Measurements from ENCODE around the gene ZXDC. TPM values are rescaled to one million over a fixed set of nuclear protein-coding genes. Genes with fewer than 3 reads are reported as not detected.

ZXDC gene
- total and polyA plus RNA-seq, 7 donors, result 10.6 to 39.5 (median 30.3) TPM

DNA sequence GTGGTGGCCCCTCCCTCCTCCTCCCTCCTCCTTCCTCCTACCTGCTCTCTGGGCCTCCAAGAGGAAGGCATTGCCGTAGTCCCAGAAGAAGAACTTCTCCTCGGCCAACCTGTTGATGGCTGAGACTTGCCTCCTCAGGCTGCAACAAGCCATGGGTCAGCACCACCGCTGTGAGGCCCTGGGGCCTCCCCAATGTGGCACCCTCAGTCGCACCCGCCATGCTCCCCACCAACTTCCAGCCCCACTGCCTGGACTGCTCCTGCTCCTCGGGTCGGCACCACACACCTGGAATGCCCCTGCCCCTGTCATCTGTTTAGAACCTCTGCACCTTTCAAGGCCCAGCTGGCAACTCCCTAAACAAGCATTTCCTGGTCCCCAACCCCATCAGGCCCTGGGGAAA is 24.3 kb upstream of the ZXDC start:
- Histone ChIP-seq H3K27ac (no peak overlapping the region), H3K4me3 (no peak overlapping the region), H3K36me3 (ENCODE audit: insufficient read depth in 1 of 2, low read depth in 1 of 2) (no peaks in the 10 kb centered on the region), H3K9me3 (no peaks in the 10 kb centered on the region), H3K27me3 (ENCODE audit: insufficient read depth in 3 of 3, low read length in 2 of 3) (no peaks in the 10 kb centered on the region), H3K4me1 (no peaks in the 10 kb centered on the region)
- 86 to 92% (median 90%) methylated on average over 7 of the region's 7 CpGs for WGBS, 3 donors
- ATAC-seq (no peak), DNase-seq (no peak)
- no peak for TF ChIP-seq CTCF (IDR thresholded peaks at IDR 0.05)
- intact Hi-C loops (cut with DNase I), result no loop called here

- Histone ChIP-seq H3K4me3 (no peak overlapping the region), H3K27me3 (ENCODE audit: insufficient read depth in 3 of 3, low read length in 2 of 3) (no peaks in the 10 kb centered on the region), H3K36me3 (ENCODE audit: insufficient read depth in 1 of 2, low read depth in 1 of 2) (no peaks in the 10 kb centered on the region), H3K27ac (no peak overlapping the region), H3K9me3 (no peaks in the 10 kb centered on the region), H3K4me1 (no peaks in the 10 kb centered on the region)
- 91 to 95% (median 95%) methylated on average over 9 of the region's 9 CpGs for WGBS, 3 donors
- no peak for DNase-seq
- intact Hi-C loops (cut with DNase I), result no loop called here
- no peak for TF ChIP-seq CTCF (IDR thresholded peaks at IDR 0.05)
- no peak for ATAC-seq
Measured at GRCh38 chr3:126499401-126499800, 23.7 kb upstream of the ZXDC start.

GRCh38 chr3:126498929-126499328 is 23.2 kb upstream of the ZXDC start:
- Histone ChIP-seq H3K4me1 (no peaks in the 10 kb centered on the region), H3K27me3 (ENCODE audit: insufficient read depth in 3 of 3, low read length in 2 of 3) (no peaks in the 10 kb centered on the region), H3K27ac (no peak overlapping the region), H3K36me3 (ENCODE audit: insufficient read depth in 1 of 2, low read depth in 1 of 2) (no peaks in the 10 kb centered on the region), H3K4me3 (no peak overlapping the region), H3K9me3 (no peaks in the 10 kb centered on the region)
- intact Hi-C loops (cut with DNase I), result no loop called here
- ATAC-seq (no peak), DNase-seq (no peak)
- WGBS, 3 donors, result 70 to 81% (median 77%) methylated on average over 10 of the region's 10 CpGs
- no peak for TF ChIP-seq CTCF (IDR thresholded peaks at IDR 0.05)

GRCh38 chr3:126498461-126498860 is 22.8 kb upstream of the ZXDC start:
- ATAC-seq (no peak), DNase-seq (no peak)
- Histone ChIP-seq H3K27me3 (ENCODE audit: insufficient read depth in 3 of 3, low read length in 2 of 3) (no peaks in the 10 kb centered on the region), H3K36me3 (ENCODE audit: insufficient read depth in 1 of 2, low read depth in 1 of 2) (no peaks in the 10 kb centered on the region), H3K27ac (no peak overlapping the region), H3K9me3 (no peaks in the 10 kb centered on the region), H3K4me1 (no peaks in the 10 kb centered on the region), H3K4me3 (no peak overlapping the region)
- intact Hi-C loops (cut with DNase I), result no loop called here
- TF ChIP-seq CTCF (IDR thresholded peaks at IDR 0.05), result no peak
- WGBS, 3 donors, result 72 to 83% (median 80%) methylated on average over 3 to 4 of the region's 4 CpGs

GRCh38 chr3:126497956-126498355 is 22.3 kb upstream of the ZXDC start:
- TF ChIP-seq CTCF (IDR thresholded peaks at IDR 0.05), result no peak
- Histone ChIP-seq H3K4me3 (no peak overlapping the region), H3K27me3 (ENCODE audit: insufficient read depth in 3 of 3, low read length in 2 of 3) (no peaks in the 10 kb centered on the region), H3K9me3 (no peaks in the 10 kb centered on the region), H3K36me3 (ENCODE audit: insufficient read depth in 1 of 2, low read depth in 1 of 2) (no peaks in the 10 kb centered on the region), H3K27ac (no peak overlapping the region), H3K4me1 (no peaks in the 10 kb centered on the region)
- intact Hi-C loops (cut with DNase I), result no loop called here
- DNase-seq, result no peak
- no peak for ATAC-seq
- 95 to 98% (median 96%) methylated on average over 6 of the region's 6 CpGs for WGBS, 3 donors

All from psoas muscle (tissue), 8 donors.